H7 (cell line): ENCODE measurements around the gene IGSF21. TPM values are rescaled to one million over a fixed set of nuclear protein-coding genes. Genes with fewer than 3 reads are reported as not detected.

ENCODE experiments used
- DNase-seq: peaks from one replicate; pipeline ENCODE4 v3.0.0; 2012
- H3K27me3 ChIP-seq: 2 replicates; pipeline ENCODE4 v1.6.0; 2011; ENCODE audit warnings: mild to moderate bottlenecking, low read length; ENCODE audit not compliant: control insufficient read depth, insufficient read depth
- H3K36me3 ChIP-seq: replicated peaks from 2 replicates; pipeline ENCODE4 v1.5.1; 2011; ENCODE audit warnings: low read length; ENCODE audit not compliant: control insufficient read depth, insufficient read depth
- H3K4me3 ChIP-seq: 2 replicates; pipeline ENCODE4 v1.5.1; 2011; ENCODE audit warnings: low read depth, mild to moderate bottlenecking, control low read depth, low read length, moderate library complexity; ENCODE audit not compliant: insufficient read depth
- total RNA-seq: library from RNA; depleted of rRNA; stranded (reverse); fragments of >200 nt; shearing (Covaris generic); gene quantifications from 2 replicates; pipeline ENCODE4 v1.2.3, GENCODE V29; 2014

Gene IGSF21
- total RNA-seq, 1 experiment from 2014 or later, result 32.0 TPM

DNA sequence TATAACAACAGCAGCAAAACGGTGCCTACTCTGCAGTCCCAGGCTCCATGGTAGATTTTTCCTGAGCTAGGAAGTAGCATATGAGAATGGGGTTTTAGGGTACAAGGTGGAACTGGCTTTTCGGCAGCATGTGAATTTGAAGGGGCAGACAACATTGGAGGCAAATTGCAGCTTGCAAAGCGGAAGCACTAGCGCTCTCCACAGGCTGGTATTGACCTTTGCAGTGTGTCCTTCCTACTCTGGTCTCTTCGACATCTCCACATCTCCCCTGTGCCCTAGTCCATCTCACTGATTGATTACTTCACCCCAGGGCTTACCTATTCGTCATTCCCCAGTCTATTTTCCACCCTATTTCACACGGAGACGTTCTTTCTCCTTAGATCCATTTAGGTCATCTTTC is 13.0 kb downstream of the IGSF21 start:
- Histone ChIP-seq H3K4me3 (no peak overlapping the region), H3K36me3 (no peaks in the 10 kb centered on the region), H3K27me3 (no peaks in the 10 kb centered on the region; the same call in 1 of the 2 replicates)
- DNase-seq, result no peak

DNA sequence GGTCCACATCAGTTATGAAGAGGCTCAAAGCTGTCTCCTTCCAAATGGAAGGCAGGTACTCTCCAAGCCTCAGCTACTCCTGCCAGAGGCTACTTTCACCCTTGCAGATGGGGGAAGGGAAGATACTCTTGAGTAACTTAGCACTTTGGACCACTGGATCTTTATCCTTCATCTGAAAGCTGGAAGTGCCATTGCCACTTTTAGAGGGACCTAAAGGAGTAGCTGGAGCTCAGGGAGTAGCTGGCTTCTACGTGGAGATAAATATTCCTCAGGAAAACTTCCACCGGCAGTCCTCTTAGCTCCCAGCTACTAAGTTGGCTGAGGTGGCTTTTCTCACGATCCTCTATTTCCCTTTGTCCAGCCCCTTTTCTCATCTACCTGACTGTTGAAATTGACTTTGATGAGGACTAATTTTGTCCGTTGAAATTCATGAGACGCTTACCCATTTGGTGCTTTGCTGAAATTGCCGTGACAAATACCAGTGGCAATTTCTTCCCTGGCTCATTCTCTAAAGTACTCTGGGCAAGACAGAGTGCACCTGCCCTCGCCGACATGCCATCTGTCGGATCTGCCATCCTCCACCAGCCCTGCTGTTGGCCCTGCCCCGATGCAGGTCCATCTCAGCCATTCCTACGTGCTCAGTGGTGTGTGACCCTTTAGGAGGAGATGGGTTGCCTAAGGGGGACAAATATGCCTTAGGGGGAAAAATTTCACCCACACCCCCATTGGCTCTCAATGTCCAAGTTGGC is 13.6 kb downstream of the IGSF21 start:
- DNase-seq, result no peak

DNA sequence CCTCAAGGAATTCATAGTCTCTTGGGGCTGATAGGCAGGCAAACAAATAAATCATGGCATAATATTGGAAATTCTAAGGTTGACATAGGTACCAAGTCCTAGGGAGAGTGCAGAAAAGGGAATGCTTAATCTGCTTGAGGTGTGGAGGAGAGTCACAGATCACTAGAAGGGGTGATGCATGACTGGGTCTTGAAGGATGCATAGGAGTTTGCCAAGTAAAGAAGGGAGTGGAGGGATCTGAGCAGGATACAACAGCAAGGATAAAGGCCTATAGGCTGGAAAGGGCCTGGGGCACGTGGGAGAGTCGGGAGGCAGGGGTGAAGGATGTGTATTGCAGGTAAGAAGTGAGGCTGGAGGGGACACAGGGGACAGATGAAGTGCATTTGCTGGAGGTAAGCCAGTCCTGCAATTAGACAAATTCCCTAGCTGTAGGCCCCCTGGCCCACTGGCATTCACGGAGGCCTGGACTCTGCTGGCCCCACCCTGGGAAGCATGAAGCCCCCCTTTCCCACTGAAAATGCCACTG is 15.9 kb downstream of the IGSF21 start:
- no peaks in the 10 kb centered on the region for H3K27me3 ChIP-seq
- DNase-seq, result no peak
- H3K4me3 ChIP-seq, result no peak overlapping the region
- H3K36me3 ChIP-seq, result no peaks in the 10 kb centered on the region

More for the DNA sequence above, 13.6 kb downstream of the IGSF21 start:
- Histone ChIP-seq H3K27me3 (no peaks in the 10 kb centered on the region; the same call in 1 of the 2 replicates), H3K36me3 (no peaks in the 10 kb centered on the region), H3K4me3 (no peak overlapping the region)

DNA sequence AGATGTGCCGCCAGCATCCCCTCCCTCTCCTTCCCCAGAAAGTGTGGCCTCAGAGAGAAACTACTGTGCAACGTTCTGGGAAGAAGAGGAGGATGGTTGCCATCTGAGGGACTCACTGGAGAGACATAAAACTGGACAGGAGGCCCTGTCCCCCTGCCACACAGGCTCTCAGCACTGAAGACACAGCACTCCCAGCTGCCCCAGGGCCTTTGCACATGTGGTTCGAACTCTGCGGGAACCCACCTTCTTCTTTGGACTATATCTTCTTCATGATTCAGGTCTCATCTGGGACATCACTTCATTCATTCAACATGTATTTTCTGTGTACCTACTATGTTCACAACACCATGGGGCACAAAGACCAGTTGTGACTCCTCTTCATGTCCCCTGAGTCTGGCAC is 17.4 kb downstream of the IGSF21 start:
- no peaks in the 10 kb centered on the region for H3K36me3 ChIP-seq
- no peaks in the 10 kb centered on the region for H3K27me3 ChIP-seq
- H3K4me3 ChIP-seq, result no peak overlapping the region
- DNase-seq, result no peak

DNA sequence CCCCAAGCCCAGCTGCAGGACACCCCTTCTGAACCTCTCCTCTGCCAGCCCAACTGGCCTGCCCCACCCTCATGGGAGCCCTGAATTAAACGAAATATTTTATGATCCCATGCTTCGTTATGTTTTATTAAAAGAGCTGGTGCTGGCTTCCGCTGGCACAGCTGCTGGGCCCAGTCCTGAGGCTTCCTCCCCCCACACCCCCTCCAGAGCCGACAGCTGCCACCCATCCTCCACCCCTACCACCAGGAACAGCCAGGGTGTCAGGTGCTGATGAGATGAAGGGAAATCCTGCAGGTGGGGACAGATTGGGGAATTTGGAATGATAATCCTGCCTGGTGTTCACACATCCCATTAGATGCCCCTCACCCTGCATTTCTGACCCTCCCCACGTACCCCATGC is 19.0 kb downstream of the IGSF21 start:
- no peak for DNase-seq
- Histone ChIP-seq H3K27me3 (no peaks in the 10 kb centered on the region), H3K36me3 (no peaks in the 10 kb centered on the region), H3K4me3 (no peak overlapping the region)

DNA sequence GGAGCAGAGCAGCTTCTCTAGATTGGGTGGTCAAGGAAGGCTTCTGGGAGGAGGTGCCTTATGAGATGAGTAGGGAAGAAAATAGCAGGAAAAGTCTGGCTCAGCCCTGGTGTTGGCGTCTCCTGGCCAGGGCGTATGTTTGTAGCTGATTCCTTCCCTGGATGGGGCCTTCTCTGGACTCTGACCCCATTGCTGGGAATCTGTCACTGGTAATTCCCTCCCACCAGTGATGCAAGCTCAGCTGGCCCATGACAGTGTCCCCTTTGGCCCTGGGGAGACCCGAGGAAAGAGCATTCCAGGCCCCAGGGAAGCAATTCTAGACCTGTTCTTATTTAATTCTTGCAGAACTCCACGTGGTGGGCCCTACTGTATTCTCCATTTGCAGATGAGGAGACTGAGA is 20.7 kb downstream of the IGSF21 start:
- H3K27me3 ChIP-seq, result no peaks in the 10 kb centered on the region
- no peak for DNase-seq
- no peaks in the 10 kb centered on the region for H3K36me3 ChIP-seq
- H3K4me3 ChIP-seq, result no peak overlapping the region

DNA sequence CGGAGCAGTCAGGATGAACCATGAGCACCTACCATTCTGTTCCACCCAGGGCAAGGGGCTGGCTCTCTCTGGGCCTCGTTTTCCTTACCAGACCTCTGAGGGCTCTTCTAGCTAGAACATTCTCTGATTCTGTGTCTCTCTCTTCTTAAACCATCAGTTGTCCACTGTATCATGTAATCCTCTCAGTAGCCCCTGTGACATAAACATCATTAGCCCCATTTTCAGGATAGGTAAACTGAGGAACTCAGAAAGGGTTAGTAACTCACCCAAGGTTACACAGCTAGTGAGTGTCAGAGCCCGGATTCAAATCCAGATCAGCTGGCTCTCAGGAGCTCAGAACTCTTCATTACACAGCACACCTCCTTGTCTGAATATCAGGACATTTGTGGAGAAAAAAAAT is 22.8 kb downstream of the IGSF21 start:
- Histone ChIP-seq H3K36me3 (no peaks in the 10 kb centered on the region), H3K27me3 (no peaks in the 10 kb centered on the region), H3K4me3 (no peak overlapping the region)
- DNase-seq, result no peak

DNA sequence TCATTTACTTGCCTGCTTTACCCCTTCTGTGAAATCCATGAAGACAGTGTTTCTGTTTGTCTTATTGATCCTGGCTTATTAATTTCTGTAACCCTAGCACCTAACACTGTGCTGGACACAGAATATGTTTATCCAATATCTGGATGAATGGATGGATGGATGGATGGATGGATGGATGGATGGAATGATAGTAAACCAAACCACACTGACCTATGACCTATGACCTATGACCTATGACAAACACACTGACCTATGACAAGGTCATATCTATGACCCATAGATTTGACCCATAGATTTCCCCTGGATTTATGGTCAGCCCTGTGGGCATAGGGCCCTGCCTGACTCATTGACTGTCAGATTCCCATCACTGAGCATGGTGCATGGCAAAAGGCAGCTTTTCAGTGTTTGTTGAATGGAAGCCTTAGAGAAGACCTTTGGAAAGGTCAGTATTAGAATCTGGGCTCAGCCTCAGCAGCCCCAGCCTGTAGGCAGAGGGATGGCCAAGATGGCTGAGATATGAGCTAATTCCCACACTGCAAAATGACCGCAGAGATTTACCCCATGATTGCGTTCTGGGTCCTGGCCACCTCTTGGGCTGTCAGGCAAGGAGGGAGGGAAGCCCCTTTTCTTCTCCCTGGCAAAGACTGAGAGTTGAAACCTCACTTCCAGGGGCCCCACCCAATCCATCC is 24.6 kb downstream of the IGSF21 start:
- no peaks in the 10 kb centered on the region for H3K27me3 ChIP-seq
- no peak overlapping the region for H3K4me3 ChIP-seq
- H3K36me3 ChIP-seq, result no peaks in the 10 kb centered on the region
- no peak for DNase-seq

DNA sequence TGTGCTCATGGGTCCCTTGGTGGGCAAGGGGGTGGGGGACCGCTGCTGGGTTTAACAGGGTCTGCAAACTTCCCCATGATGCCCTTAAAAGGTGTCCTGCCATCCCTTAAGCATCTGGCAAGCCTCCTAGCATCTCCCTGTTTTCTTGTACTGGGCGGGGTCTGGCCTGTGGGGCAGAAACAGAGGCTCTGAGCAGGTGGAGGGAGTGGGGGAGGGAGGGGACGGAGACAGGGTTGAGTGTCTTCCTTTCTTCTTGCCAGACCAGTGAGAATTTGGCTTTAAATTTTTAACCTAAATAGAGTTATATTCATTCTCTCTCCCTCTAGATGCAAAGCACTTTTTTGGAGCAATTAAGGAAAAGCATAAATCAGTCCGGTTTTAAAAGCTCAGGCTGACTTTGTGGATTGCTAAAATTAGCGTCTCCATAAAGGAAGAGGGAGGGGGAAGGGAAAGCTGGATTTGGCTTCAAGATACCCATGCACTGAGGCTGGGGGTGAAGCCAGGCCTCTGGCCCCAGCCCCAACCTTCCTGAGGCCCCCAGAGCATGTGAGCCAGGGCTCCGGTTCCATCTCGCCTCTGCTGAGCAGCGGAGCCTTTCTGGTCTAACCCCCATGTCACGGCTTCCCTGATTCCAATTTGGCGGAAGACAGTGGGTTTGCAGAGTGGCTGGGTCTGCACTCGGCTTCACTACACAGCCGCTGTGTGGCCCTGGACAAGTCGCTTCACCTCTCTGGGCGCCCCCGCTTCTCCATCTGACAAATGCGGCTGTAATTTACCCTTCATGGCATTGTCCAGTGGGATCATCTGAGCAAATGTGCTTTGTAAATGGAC is 25.3 kb downstream of the IGSF21 start:
- no peak overlapping the region for H3K4me3 ChIP-seq
- no peaks in the 10 kb centered on the region for H3K27me3 ChIP-seq
- DNase-seq, result no peak
- no peaks in the 10 kb centered on the region for H3K36me3 ChIP-seq

DNA sequence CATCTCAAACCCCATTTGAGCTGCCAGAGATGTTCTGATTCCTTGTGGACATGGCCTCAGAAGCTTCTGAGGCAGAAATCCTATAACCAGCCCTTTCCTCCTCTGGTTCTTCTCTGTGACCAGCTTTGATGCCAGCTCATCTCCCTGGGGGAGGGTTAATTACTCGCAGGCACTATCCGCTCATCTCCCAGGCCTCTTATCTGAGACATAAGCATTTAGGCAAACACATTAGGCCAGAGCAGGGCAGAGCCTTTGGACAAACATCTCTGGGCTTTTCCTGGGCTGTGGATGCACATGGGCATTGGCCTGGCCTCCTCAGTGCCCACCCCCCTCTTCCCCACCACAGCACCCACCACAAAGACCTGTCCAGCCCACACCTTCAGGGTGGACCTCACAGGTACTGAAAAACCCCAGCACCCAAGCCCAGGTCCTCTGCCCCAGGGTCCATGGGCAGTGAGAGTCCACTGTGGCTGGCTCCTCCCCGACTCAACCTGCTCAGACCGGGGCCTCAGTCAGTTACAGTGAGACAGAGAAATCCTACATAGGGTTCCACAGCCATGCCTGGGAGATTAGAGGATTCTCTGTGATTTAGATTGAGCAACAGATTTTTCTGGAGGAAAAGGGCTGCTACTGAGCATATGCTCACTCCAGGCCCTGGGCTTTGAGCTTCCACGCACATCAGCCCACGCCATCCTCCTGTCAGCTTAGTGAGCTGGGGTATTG is 26.9 kb downstream of the IGSF21 start:
- no peaks in the 10 kb centered on the region for H3K27me3 ChIP-seq
- no peak for DNase-seq
- no peak overlapping the region for H3K4me3 ChIP-seq
- no peaks in the 10 kb centered on the region for H3K36me3 ChIP-seq

DNA sequence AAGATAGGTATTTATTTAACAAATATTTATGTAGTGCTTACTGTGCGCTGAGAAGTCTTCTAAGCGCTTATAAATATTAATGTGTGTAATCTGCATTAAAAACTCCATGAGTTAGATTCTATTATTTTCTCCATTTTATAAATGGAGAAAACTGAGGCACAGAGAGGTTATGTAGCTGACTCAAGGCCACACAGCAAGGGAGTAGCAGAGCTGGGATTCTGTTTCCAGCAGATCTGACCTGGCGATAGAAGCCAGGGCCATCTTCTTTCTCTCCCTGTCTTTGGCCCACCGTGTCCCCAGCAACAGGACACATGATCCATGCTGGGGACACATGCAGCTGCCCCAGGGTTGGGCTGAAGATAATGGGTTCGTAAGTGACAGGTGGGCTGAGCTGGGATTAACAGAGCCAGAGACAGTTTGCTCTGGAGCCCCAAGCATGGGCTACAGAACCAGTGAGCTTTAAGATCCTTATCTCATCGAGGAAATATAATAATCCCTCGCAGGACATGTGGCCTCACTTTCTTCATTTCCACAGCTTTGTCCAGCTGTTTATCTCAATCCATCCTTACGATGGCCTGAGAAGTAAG is 30.3 kb downstream of the IGSF21 start:
- Histone ChIP-seq H3K4me3 (no peak overlapping the region), H3K36me3 (no peaks in the 10 kb centered on the region), H3K27me3 (no peaks in the 10 kb centered on the region)
- no peak for DNase-seq

DNA sequence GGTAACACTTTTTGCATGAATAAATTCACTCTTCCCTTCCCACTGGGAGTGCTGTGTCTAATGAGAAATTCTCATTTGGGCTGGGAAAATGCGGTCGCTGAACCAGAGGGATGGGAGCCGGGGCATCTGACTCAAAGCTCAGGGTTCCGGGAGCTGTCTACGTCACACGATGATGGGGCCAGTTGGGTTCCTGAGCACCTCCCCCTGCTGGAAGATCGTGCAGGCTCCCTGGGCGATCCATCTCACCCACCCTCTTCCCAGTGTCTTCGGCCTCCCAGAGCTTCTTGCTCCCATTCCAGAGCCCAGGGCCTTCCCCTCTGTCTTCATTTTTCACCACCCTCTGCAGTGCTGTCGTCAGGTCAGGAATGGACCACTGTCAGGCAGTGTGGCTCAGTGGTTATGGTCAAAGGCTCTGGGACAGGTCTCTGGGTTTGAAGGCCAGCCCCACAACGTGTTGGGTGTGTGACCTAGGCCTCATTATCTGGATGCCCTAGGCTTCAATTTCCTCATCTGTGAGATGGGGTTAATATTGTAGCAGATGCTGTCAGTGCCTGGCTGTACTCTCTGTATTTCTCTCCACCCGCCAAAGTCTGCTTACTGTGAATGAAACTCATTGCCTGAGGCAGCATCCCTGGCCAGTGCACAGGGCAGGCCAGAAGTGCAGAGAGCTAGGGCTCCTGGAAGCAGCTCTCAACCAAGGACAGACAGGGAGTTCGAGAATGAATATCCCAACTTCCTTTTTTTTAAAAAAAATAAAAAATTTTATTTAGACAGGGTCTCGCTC is 31.8 kb downstream of the IGSF21 start:
- Histone ChIP-seq H3K36me3 (no peaks in the 10 kb centered on the region), H3K27me3 (no peaks in the 10 kb centered on the region), H3K4me3 (no peak overlapping the region)
- DNase-seq, result no peak

DNA sequence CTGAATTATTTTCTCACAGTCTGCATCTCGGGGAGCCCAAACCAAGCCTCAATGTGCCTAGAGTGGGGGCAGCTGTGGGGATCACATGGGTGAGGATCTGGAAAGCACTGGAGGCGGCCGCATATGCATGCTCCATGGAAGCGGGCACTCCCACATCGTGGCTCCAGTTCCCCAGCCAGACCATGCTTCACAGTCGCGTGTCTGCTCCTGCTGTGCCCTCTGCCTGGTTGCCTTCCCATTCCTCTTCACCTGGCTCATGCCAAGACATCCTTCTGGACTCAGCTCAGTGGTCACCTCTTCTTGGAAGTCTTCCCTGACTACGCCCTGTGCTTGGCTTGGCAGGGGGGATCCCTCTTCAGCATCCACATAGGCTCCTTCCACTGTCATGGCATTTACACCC is 32.8 kb downstream of the IGSF21 start:
- DNase-seq, result no peak
- no peaks in the 10 kb centered on the region for H3K36me3 ChIP-seq
- H3K4me3 ChIP-seq, result no peak overlapping the region
- no peaks in the 10 kb centered on the region for H3K27me3 ChIP-seq
